Measurements from ENCODE around the gene KAZALD1. TPM values are rescaled to one million over a fixed set of nuclear protein-coding genes. Genes with fewer than 3 reads are reported as not detected.

KAZALD1 gene
- total and polyA plus RNA-seq, 10 of the 15 experiments (the other 5 are each of a cell fraction or from before 2014, with no cell fraction given): 0.10 to 4.3 (median 1.9) TPM

GRCh38 chr10:101050208-101051069 is 11.3 kb upstream of the KAZALD1 start (continued):
- TF ChIP-seq, protein P1, sequence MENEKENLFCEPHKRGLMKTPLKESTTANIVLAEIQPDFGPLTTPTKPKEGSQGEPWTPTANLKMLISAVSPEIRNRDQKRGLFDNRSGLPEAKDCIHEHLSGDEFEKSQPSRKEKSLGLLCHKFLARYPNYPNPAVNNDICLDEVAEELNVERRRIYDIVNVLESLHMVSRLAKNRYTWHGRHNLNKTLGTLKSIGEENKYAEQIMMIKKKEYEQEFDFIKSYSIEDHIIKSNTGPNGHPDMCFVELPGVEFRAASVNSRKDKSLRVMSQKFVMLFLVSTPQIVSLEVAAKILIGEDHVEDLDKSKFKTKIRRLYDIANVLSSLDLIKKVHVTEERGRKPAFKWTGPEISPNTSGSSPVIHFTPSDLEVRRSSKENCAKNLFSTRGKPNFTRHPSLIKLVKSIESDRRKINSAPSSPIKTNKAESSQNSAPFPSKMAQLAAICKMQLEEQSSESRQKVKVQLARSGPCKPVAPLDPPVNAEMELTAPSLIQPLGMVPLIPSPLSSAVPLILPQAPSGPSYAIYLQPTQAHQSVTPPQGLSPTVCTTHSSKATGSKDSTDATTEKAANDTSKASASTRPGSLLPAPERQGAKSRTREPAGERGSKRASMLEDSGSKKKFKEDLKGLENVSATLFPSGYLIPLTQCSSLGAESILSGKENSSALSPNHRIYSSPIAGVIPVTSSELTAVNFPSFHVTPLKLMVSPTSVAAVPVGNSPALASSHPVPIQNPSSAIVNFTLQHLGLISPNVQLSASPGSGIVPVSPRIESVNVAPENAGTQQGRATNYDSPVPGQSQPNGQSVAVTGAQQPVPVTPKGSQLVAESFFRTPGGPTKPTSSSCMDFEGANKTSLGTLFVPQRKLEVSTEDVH (IDR thresholded peaks at IDR 0.05; ENCODE audit: low read depth, partially characterized antibody): no peak
- TF ChIP-seq KAT2A (conservative IDR thresholded peaks at IDR 0.05; ENCODE audit: control insufficient read depth, low read depth, low read length): no peak
- no peak for TF ChIP-seq ATF2 (IDR thresholded peaks at IDR 0.05; ENCODE audit: low read length)
- TF ChIP-seq, protein P2, sequence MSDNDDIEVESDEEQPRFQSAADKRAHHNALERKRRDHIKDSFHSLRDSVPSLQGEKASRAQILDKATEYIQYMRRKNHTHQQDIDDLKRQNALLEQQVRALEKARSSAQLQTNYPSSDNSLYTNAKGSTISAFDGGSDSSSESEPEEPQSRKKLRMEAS (IDR thresholded peaks at IDR 0.05; ENCODE audit: low read depth, low read length): no peak
- TF ChIP-seq BRCA1 (IDR thresholded peaks at IDR 0.05; ENCODE audit: low read depth, low read length): no peak
- TF ChIP-seq BCL11A (IDR thresholded peaks at IDR 0.05; ENCODE audit: low read depth, low read length): no peak
- TF ChIP-seq, protein P3, sequence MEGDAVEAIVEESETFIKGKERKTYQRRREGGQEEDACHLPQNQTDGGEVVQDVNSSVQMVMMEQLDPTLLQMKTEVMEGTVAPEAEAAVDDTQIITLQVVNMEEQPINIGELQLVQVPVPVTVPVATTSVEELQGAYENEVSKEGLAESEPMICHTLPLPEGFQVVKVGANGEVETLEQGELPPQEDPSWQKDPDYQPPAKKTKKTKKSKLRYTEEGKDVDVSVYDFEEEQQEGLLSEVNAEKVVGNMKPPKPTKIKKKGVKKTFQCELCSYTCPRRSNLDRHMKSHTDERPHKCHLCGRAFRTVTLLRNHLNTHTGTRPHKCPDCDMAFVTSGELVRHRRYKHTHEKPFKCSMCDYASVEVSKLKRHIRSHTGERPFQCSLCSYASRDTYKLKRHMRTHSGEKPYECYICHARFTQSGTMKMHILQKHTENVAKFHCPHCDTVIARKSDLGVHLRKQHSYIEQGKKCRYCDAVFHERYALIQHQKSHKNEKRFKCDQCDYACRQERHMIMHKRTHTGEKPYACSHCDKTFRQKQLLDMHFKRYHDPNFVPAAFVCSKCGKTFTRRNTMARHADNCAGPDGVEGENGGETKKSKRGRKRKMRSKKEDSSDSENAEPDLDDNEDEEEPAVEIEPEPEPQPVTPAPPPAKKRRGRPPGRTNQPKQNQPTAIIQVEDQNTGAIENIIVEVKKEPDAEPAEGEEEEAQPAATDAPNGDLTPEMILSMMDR (IDR thresholded peaks at IDR 0.05 in 2 of 3, conservative IDR thresholded peaks at IDR 0.05 in 1 of 3; ENCODE audit: control insufficient read depth in 2 of 3, extremely low read depth in 1 of 3, insufficient read depth in 1 of 3, low read depth in 3 of 3, low read length in 3 of 3): peak; percentile 85 to 88 (median 87)
- no peak for TF ChIP-seq ZBTB33 (IDR thresholded peaks at IDR 0.05)
- no peak for TF ChIP-seq PAX5 (IDR thresholded peaks at IDR 0.05; ENCODE audit: borderline replicate concordance, low read depth, low read length)
- 0 out of 2 replicates have a peak, but pooled peaks have one; percentile 67 for TF ChIP-seq RB1 (IDR thresholded peaks at IDR 0.05; ENCODE audit: borderline replicate concordance)
- TF ChIP-seq PAX8 (IDR thresholded peaks at IDR 0.05): no peak
- TF ChIP-seq ESRRA (IDR thresholded peaks at IDR 0.05; ENCODE audit: low read length): no peak
- no peak for TF ChIP-seq MEF2A (IDR thresholded peaks at IDR 0.05; ENCODE audit: insufficient read depth, low read depth, low read length)
- no peak for TF ChIP-seq PML (IDR thresholded peaks at IDR 0.05; ENCODE audit: low read length)
- no peak for TF ChIP-seq CHD1 (IDR thresholded peaks at IDR 0.05; ENCODE audit: low read depth, low read length)
- 0 out of 4 replicates have a peak, but pooled peaks have one; percentile 13 to 25 for TF ChIP-seq BHLHE40 (IDR thresholded peaks at IDR 0.05; ENCODE audit: borderline replicate concordance in 1 of 2, low read depth in 2 of 2, low read length in 1 of 2)
- peak; percentile 26; the same call in 1 of the 2 replicates for TF ChIP-seq IKZF1 (conservative IDR thresholded peaks at IDR 0.05)
- no peak for TF ChIP-seq CREB1 (IDR thresholded peaks at IDR 0.05; ENCODE audit: low read depth)
- TF ChIP-seq STAT1 (conservative IDR thresholded peaks at IDR 0.05): 0 out of 2 replicates have a peak, but pooled peaks have one; percentile 54
- peak; percentile 63; the same call in 1 of the 2 replicates for TF ChIP-seq SMC3 (IDR thresholded peaks at IDR 0.05; ENCODE audit: borderline replicate concordance, low read length)
- TF ChIP-seq NFYB (IDR thresholded peaks at IDR 0.05; ENCODE audit: insufficient read depth, low read depth, low read length): no peak

All from GM12878 (cell line).